Liver (tissue), 9 donors: ENCODE results near the gene NKAIN2. TPM values are rescaled to one million over a fixed set of nuclear protein-coding genes. Genes with fewer than 3 reads are reported as not detected.

ENCODE experiments used
- DNase-seq: peaks from one replicate; pipeline ENCODE4 v3.0.0-alpha.2; 2017; ENCODE audit warnings: low spot score
- H3K27ac ChIP-seq, 2 donors: one replicate each; pipeline ENCODE4 v1.7.0; 2013; ENCODE audit warnings: inconsistent platforms in 2 of 2, low read length in 2 of 2, control low read depth in 1 of 2, low read depth in 1 of 2, mild to moderate bottlenecking in 1 of 2
- H3K27me3 ChIP-seq, 4 donors: one replicate each; pipeline versions ENCODE4 v1.6.1 to v1.7.0; 2013; ENCODE audit warnings: low read length in 3 of 4, inconsistent platforms in 1 of 4, mild to moderate bottlenecking in 1 of 4, moderate library complexity in 1 of 4; ENCODE audit not compliant: control insufficient read depth in 4 of 4, insufficient read depth in 4 of 4
- H3K36me3 ChIP-seq, 4 donors: one replicate each; pipeline versions ENCODE4 v1.6.1 to v1.7.0; 2013; ENCODE audit warnings: low read length in 3 of 4, mild to moderate bottlenecking in 3 of 4, low read depth in 1 of 4, moderate library complexity in 1 of 4; ENCODE audit not compliant: control insufficient read depth in 4 of 4, insufficient read depth in 3 of 4
- H3K4me1 ChIP-seq, 4 donors: one replicate each; pipeline versions ENCODE4 v1.6.1 to v1.7.0; 2013; ENCODE audit warnings: low read length in 3 of 4, mild to moderate bottlenecking in 3 of 4, moderate library complexity in 1 of 4; ENCODE audit not compliant: control insufficient read depth in 4 of 4, insufficient read depth in 4 of 4
- H3K4me3 ChIP-seq, 3 donors: one replicate each; pipeline versions ENCODE4 v1.6.1 to v1.7.0; 2013; ENCODE audit warnings: low read length in 3 of 3, control low read depth in 1 of 3, low read depth in 1 of 3, mild to moderate bottlenecking in 1 of 3
- H3K9ac ChIP-seq, 2 donors: one replicate each; pipeline ENCODE4 v1.7.0; 2013; ENCODE audit warnings: low read length in 2 of 2, mild to moderate bottlenecking in 2 of 2, moderate library complexity in 2 of 2, control low read depth in 1 of 2, low read depth in 1 of 2
- H3K9me3 ChIP-seq, 4 donors: one replicate each; pipeline versions ENCODE4 v1.6.1 to v1.7.0; 2013; ENCODE audit warnings: low read length in 3 of 4; ENCODE audit not compliant: control insufficient read depth in 4 of 4
- ATF3 ChIP-seq: IDR thresholded peaks from 2 replicates; pipeline ENCODE4 v1.6.1; 2016; ENCODE audit warnings: antibody characterized with exemption
- CTCF ChIP-seq: fragments of 150-350 bp; IDR thresholded peaks from 2 replicates; pipeline ENCODE4 v1.5.1; 2017; ENCODE audit warnings: improper control_type of control experiment, low read depth, low read length; ENCODE audit not compliant: missing input control
- FOXA1 ChIP-seq: IDR thresholded peaks from 2 replicates; pipeline ENCODE4 v1.6.1; 2016; ENCODE audit warnings: antibody characterized with exemption
- FOXA2 ChIP-seq: IDR thresholded peaks from 2 replicates; pipeline ENCODE4 v1.6.1; 2016; ENCODE audit warnings: antibody characterized with exemption
- GABPA ChIP-seq, 2 donors: IDR thresholded peaks in 1 of 2; conservative IDR thresholded peaks in 1 of 2; 2 replicates each; pipeline ENCODE4 v1.6.1; 2016; ENCODE audit warnings: antibody characterized with exemption in 2 of 2, mild to moderate bottlenecking in 1 of 2, moderate library complexity in 1 of 2
- HNF4A ChIP-seq, 2 donors: conservative IDR thresholded peaks; 2 replicates each; pipeline ENCODE4 v1.6.1; 2016; ENCODE audit warnings: antibody characterized with exemption in 2 of 2, mild to moderate bottlenecking in 2 of 2
- HNF4G ChIP-seq: IDR thresholded peaks from 2 replicates; pipeline ENCODE4 v1.6.1; 2016; ENCODE audit warnings: antibody characterized with exemption
- JUND ChIP-seq, 2 donors: IDR thresholded peaks; 2 replicates each; pipeline ENCODE4 v1.6.1; 2016; ENCODE audit warnings: antibody characterized with exemption in 2 of 2
- MAX ChIP-seq: IDR thresholded peaks from 2 replicates; pipeline ENCODE4 v1.6.1; 2016; ENCODE audit warnings: antibody characterized with exemption
- NR2F2 ChIP-seq: IDR thresholded peaks from 2 replicates; pipeline ENCODE4 v1.6.1; 2016; ENCODE audit warnings: antibody characterized with exemption
- RAD21 ChIP-seq, 2 donors: IDR thresholded peaks; 2 replicates each; pipeline ENCODE4 v1.6.1; 2016; ENCODE audit warnings: antibody characterized with exemption in 2 of 2, mild to moderate bottlenecking in 2 of 2
- REST ChIP-seq: IDR thresholded peaks from 2 replicates; pipeline ENCODE4 v1.6.1; 2016; ENCODE audit warnings: antibody characterized with exemption, mild to moderate bottlenecking
- RXRA ChIP-seq, 2 donors: IDR thresholded peaks; 2 replicates each; pipeline ENCODE4 v1.6.1; 2017 to 2018; ENCODE audit warnings: antibody characterized with exemption in 2 of 2, mild to moderate bottlenecking in 1 of 2
- SP1 ChIP-seq: IDR thresholded peaks from 2 replicates; pipeline ENCODE4 v1.6.1; 2018; ENCODE audit warnings: antibody characterized with exemption, mild to moderate bottlenecking
- TAF1 ChIP-seq: conservative IDR thresholded peaks from 2 replicates; pipeline ENCODE4 v1.6.1; 2016; ENCODE audit warnings: antibody characterized with exemption, mild to moderate bottlenecking
- YY1 ChIP-seq: IDR thresholded peaks from 2 replicates; pipeline ENCODE4 v1.6.1; 2016; ENCODE audit warnings: antibody characterized with exemption, mild to moderate bottlenecking
- ZBTB33 ChIP-seq: IDR thresholded peaks from 2 replicates; pipeline ENCODE4 v1.6.1; 2016; ENCODE audit warnings: antibody characterized with exemption
- WGBS: extraction: QIAGEN DNeasy Blood & Tissue Kit; methylation state at CpG from one replicate; pipeline ENCODE4 v1.1.7; 2013; 5-methylcytosine and 5-hydroxymethylcytosine counted together
- polyA plus RNA-seq, 2 donors: library from polyadenylated mRNA; stranded (reverse) in 1 of 2; unstranded in 1 of 2; fragments of 200-250 nt in 1 of 2; fragments of >200 nt in 1 of 2; fragmentation: Nextera tagmentation in 1 of 2; extraction: Ambion mirVana in 1 of 2; gene quantifications; one replicate each; pipeline versions ENCODE4 v1.2.1 to v1.2.3, GENCODE V29; 2013 to 2015
- total RNA-seq, 2 donors: library from RNA; depleted of rRNA; stranded (reverse); fragments of >200 nt; gene quantifications; one replicate each; pipeline ENCODE4 v1.2.3, GENCODE V29; 2014
- donor health status: healthy.
- donor health status: healthy.
- donor health status: healthy.
- donor health status: healthy.
- donor health status: healthy.

Gene NKAIN2
- total and polyA plus RNA-seq, 4 donors = 0.05 to 0.14 TPM; not detected in 2

- TF ChIP-seq MAX (no peak), TAF1 (no peak), JUND (IDR thresholded peaks at IDR 0.05) (no peak), GABPA (IDR thresholded peaks at IDR 0.05 in 1 of 2, conservative IDR thresholded peaks at IDR 0.05 in 1 of 2) (no peak)
Measured at GRCh38 chr6:124768224-124768623, 964.6 kb downstream of the NKAIN2 start (continued).

- TF ChIP-seq FOXA2 (no peak), REST (no peak), YY1 (no peak), RXRA (IDR thresholded peaks at IDR 0.05) (no peak), CTCF (no peak), ATF3 (no peak), MAX (no peak), FOXA1 (no peak), GABPA (IDR thresholded peaks at IDR 0.05 in 1 of 2, conservative IDR thresholded peaks at IDR 0.05 in 1 of 2) (no peak), SP1 (no peak), NR2F2 (no peak), HNF4G (no peak), TAF1 (no peak), JUND (IDR thresholded peaks at IDR 0.05) (no peak)
- no peak overlapping the region for H3K9ac ChIP-seq
- H3K27ac ChIP-seq = no peak overlapping the region
- no peaks in the 10 kb centered on the region for H3K27me3 ChIP-seq
- WGBS = 36% methylated on average over 1 of the region's 1 CpG
- no peak overlapping the region for H3K4me3 ChIP-seq
- DNase-seq = no peak
- no peaks in the 10 kb centered on the region for H3K36me3 ChIP-seq
- no peaks in the 10 kb centered on the region for H3K9me3 ChIP-seq
- no peaks in the 10 kb centered on the region for H3K4me1 ChIP-seq
Measured at GRCh38 chr6:124769811-124770544, 966.3 kb downstream of the NKAIN2 start.

- Histone ChIP-seq H3K4me3 (no peak overlapping the region), H3K9me3 (no peaks in the 10 kb centered on the region), H3K9ac (no peak overlapping the region), H3K27ac (no peak overlapping the region), H3K4me1 (no peaks in the 10 kb centered on the region), H3K27me3 (no peaks in the 10 kb centered on the region), H3K36me3 (no peaks in the 10 kb centered on the region)
- no peak for TF ChIP-seq HNF4A (conservative IDR thresholded peaks at IDR 0.05)
- TF ChIP-seq ZBTB33 = no peak
- no peak for TF ChIP-seq NR2F2
- TF ChIP-seq REST = no peak
- TF ChIP-seq RAD21 (IDR thresholded peaks at IDR 0.05) = no peak
- 71% methylated on average over 3 of the region's 3 CpGs for WGBS
- no peak for DNase-seq
Measured at GRCh38 chr6:124770784-124771183, 967.1 kb downstream of the NKAIN2 start.
